B cell (primary cell): ENCODE data around the gene ERBB4. TPM values are rescaled to one million over a fixed set of nuclear protein-coding genes. Genes with fewer than 3 reads are reported as not detected.

Experiments used
- ATAC-seq: fragments of 200-7000 bp; cut with Tn5 transposase; one replicate; pipeline ENCODE4 v1.10.0; 2021; ENCODE audit warnings: low read depth, mild to moderate bottlenecking, moderate number of reproducible peaks, moderate library complexity
- CTCF ChIA-PET: fragments of 350-600 bp; sonication (Branson Sonifier 250); formaldehyde crosslinking; loops from one replicate; lab custom pipeline; 2021; ENCODE audit warnings: antibody characterized with exemption, inconsistent platforms; lab: Charles Lee
- POLR2A ChIA-PET: fragments of 350-600 bp; sonication (Branson Sonifier 250); formaldehyde crosslinking; loops from one replicate; lab custom pipeline; 2021; ENCODE audit warnings: antibody characterized with exemption; lab: Charles Lee
- DNase-seq: peaks from one replicate; pipeline ENCODE4 v3.0.0; 2013
- H2AFZ ChIP-seq: 2 replicates; pipeline ENCODE4 v1.6.1; 2012; ENCODE audit warnings: mild to moderate bottlenecking, low read depth, low read length; ENCODE audit not compliant: insufficient read depth, poor library complexity, severe bottlenecking
- H3K27ac ChIP-seq, 2 donors: 1 replicate in 1 of 2; 2 replicates in 1 of 2; pipeline ENCODE4 v1.5.1; 2012 to 2013; ENCODE audit warnings: low read length in 2 of 2, mild to moderate bottlenecking in 2 of 2, moderate library complexity in 1 of 2
- H3K27me3 ChIP-seq, 4 experiments: fragments of 200-600 bp in 1 of 4; sonication (generic) in 1 of 4; replicated peaks in 1 of 4; 1 replicate in 2 of 4; 2 replicates in 2 of 4; pipeline versions ENCODE4 v1.6.1 to v1.7.0; 2013 to 2016; ENCODE audit warnings: low read length in 3 of 4, mild to moderate bottlenecking in 2 of 4, mixed read lengths in 1 of 4, moderate library complexity in 1 of 4; ENCODE audit not compliant: insufficient read depth in 4 of 4, control insufficient read depth in 3 of 4; ENCODE audit errors: control extremely low read depth in 1 of 4
- H3K36me3 ChIP-seq, 2 experiments: replicated peaks in 1 of 2; 1 replicate in 1 of 2; 2 replicates in 1 of 2; pipeline versions ENCODE4 v1.6.1 to v1.7.1; 2013; ENCODE audit warnings: low read length in 1 of 2; ENCODE audit not compliant: insufficient read depth in 2 of 2, control insufficient read depth in 1 of 2; ENCODE audit errors: control extremely low read depth in 1 of 2, extremely low read depth in 1 of 2
- H3K4me1 ChIP-seq, 2 donors: fragments of 200-600 bp in 1 of 2; sonication (generic) in 1 of 2; 1 replicate in 1 of 2; 2 replicates in 1 of 2; pipeline versions ENCODE4 v1.5.1 to v1.6.1; 2013 to 2017; ENCODE audit warnings: low read length in 2 of 2; ENCODE audit not compliant: control insufficient read depth in 2 of 2, insufficient read depth in 2 of 2
- H3K4me2 ChIP-seq: replicated peaks from 2 replicates; pipeline ENCODE3; 2012; ENCODE audit warnings: mild to moderate bottlenecking, low read depth, low read length; ENCODE audit not compliant: poor library complexity, severe bottlenecking
- H3K4me3 ChIP-seq, 5 experiments: fragments of 200-600 bp in 1 of 5; sonication (generic) in 1 of 5; 1 replicate in 3 of 5; 2 replicates in 2 of 5; pipeline versions ENCODE4 v1.5.1 to v1.7.0; 2011 to 2016; ENCODE audit warnings: low read length in 4 of 5, mild to moderate bottlenecking in 4 of 5, low read depth in 2 of 5, control low read depth in 1 of 5, moderate library complexity in 1 of 5; ENCODE audit not compliant: insufficient read depth in 1 of 5; ENCODE audit errors: control extremely low read depth in 1 of 5, extremely low read depth in 1 of 5
- H3K79me2 ChIP-seq: fragments of 200-600 bp; sonication (generic); one replicate; pipeline ENCODE4 v1.6.0; 2016; ENCODE audit warnings: low read length; ENCODE audit not compliant: control insufficient read depth, insufficient read depth
- H3K9ac ChIP-seq: fragments of 200-600 bp; sonication (generic); 2 replicates; pipeline ENCODE4 v1.6.1; 2017; ENCODE audit warnings: mild to moderate bottlenecking, low read length, moderate library complexity
- H3K9me3 ChIP-seq, 3 donors: one replicate each; pipeline versions ENCODE4 v1.6.1 to v1.7.1; 2013; ENCODE audit warnings: low read length in 2 of 3; ENCODE audit not compliant: control insufficient read depth in 2 of 3, insufficient read depth in 1 of 3; ENCODE audit errors: control extremely low read depth in 1 of 3
- H4K20me1 ChIP-seq: 2 replicates; pipeline ENCODE4 v1.6.0; 2012; ENCODE audit warnings: mild to moderate bottlenecking, low read length; ENCODE audit not compliant: insufficient read depth, control insufficient read depth, poor library complexity, severe bottlenecking
- H3K27ac Mint-ChIP-seq: one replicate; pipeline ENCODE4 v1.8.0; 2021; ENCODE audit warnings: mixed read lengths
- H3K27me3 Mint-ChIP-seq: one replicate; pipeline ENCODE4 v1.8.0; 2021; ENCODE audit warnings: mixed read lengths
- H3K4me1 Mint-ChIP-seq: one replicate; pipeline ENCODE4 v1.8.0; 2021; ENCODE audit warnings: mixed read lengths
- H3K4me3 Mint-ChIP-seq: one replicate; pipeline ENCODE4 v1.8.0; 2021; ENCODE audit warnings: mixed read lengths
- H3K9me3 Mint-ChIP-seq: one replicate; pipeline ENCODE4 v1.8.0; 2022; ENCODE audit warnings: mixed read lengths; ENCODE audit not compliant: insufficient read depth
- EZH2 ChIP-seq: IDR thresholded peaks from 2 replicates; pipeline ENCODE4 v1.6.1; 2012; ENCODE audit warnings: borderline replicate concordance, low read depth, mild to moderate bottlenecking, moderate library complexity, low read length; ENCODE audit not compliant: insufficient read depth, poor library complexity, severe bottlenecking
- WGBS: methylation state at CpG from one replicate; pipeline ENCODE4 v1.1.5; 2013; ENCODE audit warnings: missing lambda C conversion rate; ENCODE audit not compliant: insufficient coverage; 5-methylcytosine and 5-hydroxymethylcytosine counted together
- intact Hi-C: fragments of 100-400 bp; cut with micrococcal nuclease; formaldehyde crosslinking; loops from one replicate; pipeline ENCODE4 v1.10.0; 2022
- polyA plus RNA-seq: library from polyadenylated mRNA; depleted of rRNA; stranded (reverse); fragments of >200 nt; gene quantifications from 2 replicates; pipeline ENCODE4 v1.2.3, GENCODE V29; 2012
- total RNA-seq, 2 donors: library from RNA; stranded (reverse); fragments of 120-200 nt in 1 of 2; gene quantifications; 1 replicate in 1 of 2; 2 replicates in 1 of 2; pipeline versions ENCODE4 v1.2.3 to v1.2.4, GENCODE V29; 2013 to 2022
- TF ChIP-seq, protein P1 (sequence below): fragments of 200-600 bp; IDR thresholded peaks from one replicate; pipeline ENCODE4 v1.8.0; 2022; ENCODE audit warnings: antibody characterized with exemption, mild to moderate bottlenecking

Gene ERBB4
- total and polyA plus RNA-seq, 2 donors (not counting 1 experiment from before 2014, with no cell fraction given), result not detected

DNA sequence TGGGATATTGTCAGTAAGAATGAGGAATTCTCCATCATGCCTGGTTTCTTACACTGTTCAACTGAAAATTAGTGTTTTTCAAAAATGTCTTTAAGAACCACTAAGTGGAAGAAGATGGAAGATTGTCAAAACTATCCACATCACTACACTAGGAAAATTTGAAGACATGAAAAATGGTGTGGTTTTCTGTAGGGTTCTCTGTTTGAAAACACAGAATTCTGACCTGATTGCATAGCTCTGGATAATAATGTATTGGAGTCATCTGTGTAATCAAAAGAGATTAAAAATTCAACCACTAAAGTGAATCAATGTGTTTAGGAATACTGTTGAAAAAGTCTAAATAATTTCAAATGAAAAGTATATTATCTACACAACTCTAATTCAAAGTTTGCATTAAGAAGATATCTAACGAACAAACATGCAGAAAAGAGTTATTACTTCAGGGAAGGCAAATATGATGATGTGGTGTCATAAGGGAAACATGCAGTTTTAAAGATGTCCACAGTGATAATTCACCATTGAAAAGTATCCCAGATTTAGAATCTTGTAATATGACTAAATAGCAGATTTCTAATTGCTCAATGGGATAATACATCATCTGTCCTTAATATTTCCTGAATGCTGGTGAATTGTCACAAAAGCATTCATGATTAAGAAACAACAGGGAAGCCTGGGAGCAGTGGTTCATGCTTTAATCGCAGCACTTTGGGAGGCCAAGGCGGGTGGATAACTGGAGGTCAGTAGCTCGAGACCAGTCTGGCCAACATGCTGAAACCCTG lies 116.9 kb downstream of the ERBB4 start:
- H3K4me3 Mint-ChIP-seq, result no peak overlapping the region

DNA sequence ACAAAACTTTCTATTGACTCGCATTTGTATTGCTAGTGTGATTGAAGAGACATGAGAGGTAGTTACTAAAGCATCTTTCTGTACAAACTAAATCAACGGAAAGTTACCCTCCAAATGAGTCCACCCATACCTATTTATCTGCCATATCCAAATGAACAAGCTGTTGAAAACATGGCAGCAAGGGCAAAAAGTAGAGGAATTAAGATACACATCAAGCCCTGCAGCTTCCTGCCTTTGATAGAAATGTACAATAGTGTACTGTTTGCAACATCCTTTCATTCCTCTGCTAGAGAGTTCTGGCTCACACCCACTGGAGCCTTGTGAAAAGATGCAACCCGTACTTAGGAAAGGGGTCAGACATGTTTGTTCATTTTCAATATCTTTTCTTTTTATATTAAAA lies 122.5 kb downstream of the ERBB4 start:
- no peaks in the 10 kb centered on the region for H3K36me3 ChIP-seq
- DNase-seq, result no peak
- H3K4me2 ChIP-seq, result no peak overlapping the region
- H3K27ac ChIP-seq, result no peak overlapping the region
- no peak for TF ChIP-seq EZH2
- TF ChIP-seq, protein P1, sequence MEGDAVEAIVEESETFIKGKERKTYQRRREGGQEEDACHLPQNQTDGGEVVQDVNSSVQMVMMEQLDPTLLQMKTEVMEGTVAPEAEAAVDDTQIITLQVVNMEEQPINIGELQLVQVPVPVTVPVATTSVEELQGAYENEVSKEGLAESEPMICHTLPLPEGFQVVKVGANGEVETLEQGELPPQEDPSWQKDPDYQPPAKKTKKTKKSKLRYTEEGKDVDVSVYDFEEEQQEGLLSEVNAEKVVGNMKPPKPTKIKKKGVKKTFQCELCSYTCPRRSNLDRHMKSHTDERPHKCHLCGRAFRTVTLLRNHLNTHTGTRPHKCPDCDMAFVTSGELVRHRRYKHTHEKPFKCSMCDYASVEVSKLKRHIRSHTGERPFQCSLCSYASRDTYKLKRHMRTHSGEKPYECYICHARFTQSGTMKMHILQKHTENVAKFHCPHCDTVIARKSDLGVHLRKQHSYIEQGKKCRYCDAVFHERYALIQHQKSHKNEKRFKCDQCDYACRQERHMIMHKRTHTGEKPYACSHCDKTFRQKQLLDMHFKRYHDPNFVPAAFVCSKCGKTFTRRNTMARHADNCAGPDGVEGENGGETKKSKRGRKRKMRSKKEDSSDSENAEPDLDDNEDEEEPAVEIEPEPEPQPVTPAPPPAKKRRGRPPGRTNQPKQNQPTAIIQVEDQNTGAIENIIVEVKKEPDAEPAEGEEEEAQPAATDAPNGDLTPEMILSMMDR, result no peak
- H3K4me3 Mint-ChIP-seq, result no peak overlapping the region
- ATAC-seq, result no peak
- ChIA-PET POLR2A (no interaction called here), CTCF (no interaction called here)
- H3K9me3 ChIP-seq, result no peaks in the 10 kb centered on the region
- H3K9me3 Mint-ChIP-seq, result no peaks in the 10 kb centered on the region
- H3K4me1 ChIP-seq, result no peaks in the 10 kb centered on the region
- no peak overlapping the region for H3K27ac Mint-ChIP-seq
- H3K4me1 Mint-ChIP-seq, result no peaks in the 10 kb centered on the region
- intact Hi-C loops, result no loop called here
- H3K27me3 Mint-ChIP-seq, result no peaks in the 10 kb centered on the region
- no peak overlapping the region for H2AFZ ChIP-seq
- no CpG with 5 or more reads among the region's 3 CpGs for WGBS
- H4K20me1 ChIP-seq, result no peaks in the 10 kb centered on the region
- H3K9ac ChIP-seq, result no peak overlapping the region
- H3K4me3 ChIP-seq, result no peak overlapping the region
- no peaks in the 10 kb centered on the region for H3K27me3 ChIP-seq
- no peaks in the 10 kb centered on the region for H3K79me2 ChIP-seq

More for the DNA sequence above, 116.9 kb downstream of the ERBB4 start:
- ATAC-seq (no peak), DNase-seq (no peak)
- H3K27me3 Mint-ChIP-seq, result no peaks in the 10 kb centered on the region
- Histone ChIP-seq H3K36me3 (no peaks in the 10 kb centered on the region), H3K9me3 (no peaks in the 10 kb centered on the region), H3K27ac (no peak overlapping the region), H3K27me3 (no peaks in the 10 kb centered on the region), H3K4me2 (no peak overlapping the region), H3K79me2 (no peaks in the 10 kb centered on the region), H2AFZ (no peak overlapping the region), H3K4me1 (no peaks in the 10 kb centered on the region), H4K20me1 (no peaks in the 10 kb centered on the region), H3K4me3 (no peak overlapping the region), H3K9ac (no peak overlapping the region)
- intact Hi-C loops, result no loop called here
- peaks cover 2% of the 10 kb centered on the region for H3K9me3 Mint-ChIP-seq
- H3K4me1 Mint-ChIP-seq, result no peaks in the 10 kb centered on the region
- ChIA-PET POLR2A (no interaction called here), CTCF (no interaction called here)
- H3K27ac Mint-ChIP-seq, result no peak overlapping the region
- TF ChIP-seq, protein P1, result no peak
- TF ChIP-seq EZH2, result no peak
- no CpG with 5 or more reads among the region's 4 CpGs for WGBS
